WERI-Rb-1 (cell line): ENCODE results near the gene PACS1.
A peak's percentile ranks its signal among the peaks of the same experiment; 100 is the strongest.

Experiments
- DNase-seq: peaks from one replicate; pipeline ENCODE4 v3.0.0-alpha.2; 2020
- H3K27ac ChIP-seq: fragments of 250-450 bp; sonication (Bioruptor Pico); 2 replicates; pipeline ENCODE4 v1.5.1; 2020; ENCODE audit warnings: mild to moderate bottlenecking, moderate library complexity
- H3K27me3 ChIP-seq: fragments of 250-450 bp; sonication (Bioruptor Pico); 2 replicates; pipeline ENCODE4 v1.5.1; 2021; ENCODE audit warnings: mild to moderate bottlenecking, low read depth, moderate library complexity; ENCODE audit not compliant: insufficient read depth, severe bottlenecking
- H3K36me3 ChIP-seq: fragments of 250-450 bp; sonication (Bioruptor Pico); 2 replicates; pipeline ENCODE4 v1.5.1; 2020; ENCODE audit warnings: mild to moderate bottlenecking, moderate library complexity
- H3K4me3 ChIP-seq: 2 replicates; pipeline ENCODE4 v1.5.1; 2011; ENCODE audit warnings: low read depth, mild to moderate bottlenecking, control low read depth, low read length
- H3K9me3 ChIP-seq: fragments of 250-450 bp; sonication (Bioruptor Pico); 2 replicates; pipeline ENCODE4 v1.5.1; 2021; ENCODE audit warnings: mild to moderate bottlenecking, moderate library complexity; ENCODE audit not compliant: severe bottlenecking
- TF ChIP-seq, protein P1 (sequence below): IDR thresholded peaks from 2 replicates; pipeline ENCODE4 v1.5.1; 2011; ENCODE audit warnings: low read depth, mild to moderate bottlenecking, control low read depth, inconsistent platforms, low read length

Gene PACS1

DNA sequence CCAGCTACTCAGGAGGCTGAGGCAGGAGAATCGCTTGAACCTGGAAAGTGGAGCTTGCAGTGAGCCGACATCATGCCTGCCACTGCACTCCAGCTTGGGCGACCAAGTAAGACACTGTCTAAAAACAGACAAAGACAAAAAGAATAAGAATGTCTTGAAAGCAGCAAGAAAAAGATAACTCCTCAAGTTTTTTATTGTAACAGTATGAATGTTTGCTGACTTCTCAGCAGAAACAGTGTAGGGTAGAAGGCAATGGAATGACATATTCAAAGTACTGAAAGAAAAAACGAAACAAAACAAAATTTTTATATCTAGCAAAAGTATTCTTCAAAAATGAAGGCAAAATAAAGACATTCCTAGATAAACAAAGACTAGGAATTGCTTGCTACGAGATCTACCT lies 76.9 kb downstream of the PACS1 start:
- no peak for DNase-seq
- no peak overlapping the region for H3K4me3 ChIP-seq
- no peak overlapping the region for H3K27ac ChIP-seq
- H3K27me3 ChIP-seq, result no peaks in the 10 kb centered on the region
- no peaks in the 10 kb centered on the region for H3K36me3 ChIP-seq
- TF ChIP-seq, protein P1, sequence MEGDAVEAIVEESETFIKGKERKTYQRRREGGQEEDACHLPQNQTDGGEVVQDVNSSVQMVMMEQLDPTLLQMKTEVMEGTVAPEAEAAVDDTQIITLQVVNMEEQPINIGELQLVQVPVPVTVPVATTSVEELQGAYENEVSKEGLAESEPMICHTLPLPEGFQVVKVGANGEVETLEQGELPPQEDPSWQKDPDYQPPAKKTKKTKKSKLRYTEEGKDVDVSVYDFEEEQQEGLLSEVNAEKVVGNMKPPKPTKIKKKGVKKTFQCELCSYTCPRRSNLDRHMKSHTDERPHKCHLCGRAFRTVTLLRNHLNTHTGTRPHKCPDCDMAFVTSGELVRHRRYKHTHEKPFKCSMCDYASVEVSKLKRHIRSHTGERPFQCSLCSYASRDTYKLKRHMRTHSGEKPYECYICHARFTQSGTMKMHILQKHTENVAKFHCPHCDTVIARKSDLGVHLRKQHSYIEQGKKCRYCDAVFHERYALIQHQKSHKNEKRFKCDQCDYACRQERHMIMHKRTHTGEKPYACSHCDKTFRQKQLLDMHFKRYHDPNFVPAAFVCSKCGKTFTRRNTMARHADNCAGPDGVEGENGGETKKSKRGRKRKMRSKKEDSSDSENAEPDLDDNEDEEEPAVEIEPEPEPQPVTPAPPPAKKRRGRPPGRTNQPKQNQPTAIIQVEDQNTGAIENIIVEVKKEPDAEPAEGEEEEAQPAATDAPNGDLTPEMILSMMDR, result no peak
- peaks cover 4% of the 10 kb centered on the region for H3K9me3 ChIP-seq

DNA sequence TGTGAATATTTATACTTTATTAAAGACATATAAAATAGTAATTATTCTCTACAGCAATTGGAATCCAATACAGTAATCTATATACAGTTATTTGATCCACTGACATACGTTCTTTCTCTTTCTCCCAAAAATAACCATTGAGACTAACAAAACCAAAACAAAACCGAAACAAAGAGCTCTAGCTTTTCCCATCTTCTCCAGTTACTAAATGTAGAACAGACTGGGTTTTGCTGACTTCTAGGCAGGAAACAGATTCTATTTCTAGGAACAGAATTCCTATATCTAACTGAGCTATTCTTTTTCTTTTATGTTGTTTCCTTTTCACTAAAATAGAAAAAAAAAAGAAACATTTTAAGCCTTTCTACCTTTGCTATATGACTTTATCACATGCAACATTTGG lies 80.1 kb downstream of the PACS1 start:
- Histone ChIP-seq H3K27me3 (no peaks in the 10 kb centered on the region), H3K9me3 (peaks cover 4% of the 10 kb centered on the region), H3K4me3 (no peak overlapping the region), H3K36me3 (no peaks in the 10 kb centered on the region), H3K27ac (peak overlapping the region; percentile 60; the same call in 1 of the 2 replicates)
- DNase-seq, result no peak
- TF ChIP-seq, protein P1, result no peak

DNA sequence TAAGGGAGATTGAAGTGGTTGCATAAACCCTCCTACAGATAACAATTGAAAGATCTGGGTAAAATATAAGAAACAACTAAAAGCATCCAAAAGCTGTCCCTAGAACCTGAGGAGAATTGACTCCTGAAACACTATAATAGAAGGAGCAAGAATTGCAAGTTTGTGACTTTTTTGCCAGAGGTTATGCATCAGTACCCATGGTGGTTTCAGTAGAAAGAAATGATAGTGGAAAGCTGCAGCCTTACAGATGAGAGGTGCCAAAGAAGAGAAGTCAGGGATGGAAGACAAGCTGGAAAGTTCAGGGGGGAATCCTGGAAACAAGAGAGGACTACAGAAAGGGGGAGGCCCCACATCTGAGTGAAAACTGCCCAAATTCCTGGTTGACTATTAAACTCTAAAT lies 80.7 kb downstream of the PACS1 start:
- H3K9me3 ChIP-seq, result peaks cover 4% of the 10 kb centered on the region
- no peak overlapping the region for H3K4me3 ChIP-seq
- no peaks in the 10 kb centered on the region for H3K36me3 ChIP-seq
- TF ChIP-seq, protein P1, result no peak
- H3K27ac ChIP-seq, result peak overlapping the region; percentile 60
- no peaks in the 10 kb centered on the region for H3K27me3 ChIP-seq
- DNase-seq, result no peak

DNA sequence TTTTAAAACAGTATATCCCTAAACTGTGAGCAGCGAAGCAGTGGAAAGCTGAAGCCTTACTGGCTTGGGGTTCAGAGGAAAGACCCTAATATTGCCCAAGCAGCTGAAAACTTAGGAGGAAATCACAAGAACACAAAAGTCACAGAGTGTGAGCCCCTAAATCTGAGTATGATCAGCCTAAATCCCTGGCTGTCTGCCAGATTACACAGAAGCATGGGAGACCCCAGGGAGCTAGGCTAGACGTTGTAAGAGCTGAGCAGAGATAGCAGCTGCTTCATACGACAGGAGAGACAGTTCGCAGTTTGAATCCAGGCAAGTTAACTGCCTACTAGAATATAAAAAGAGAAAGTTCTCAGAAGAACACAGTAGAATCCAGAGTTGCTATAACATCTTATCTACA lies 81.2 kb downstream of the PACS1 start:
- peak overlapping the region; percentile 60 for H3K27ac ChIP-seq
- H3K36me3 ChIP-seq, result no peaks in the 10 kb centered on the region
- no peak overlapping the region; the same call in 1 of the 2 replicates for H3K4me3 ChIP-seq
- H3K27me3 ChIP-seq, result no peaks in the 10 kb centered on the region
- DNase-seq, result peak; percentile 61
- TF ChIP-seq, protein P1, result no peak
- peaks cover 4% of the 10 kb centered on the region for H3K9me3 ChIP-seq

DNA sequence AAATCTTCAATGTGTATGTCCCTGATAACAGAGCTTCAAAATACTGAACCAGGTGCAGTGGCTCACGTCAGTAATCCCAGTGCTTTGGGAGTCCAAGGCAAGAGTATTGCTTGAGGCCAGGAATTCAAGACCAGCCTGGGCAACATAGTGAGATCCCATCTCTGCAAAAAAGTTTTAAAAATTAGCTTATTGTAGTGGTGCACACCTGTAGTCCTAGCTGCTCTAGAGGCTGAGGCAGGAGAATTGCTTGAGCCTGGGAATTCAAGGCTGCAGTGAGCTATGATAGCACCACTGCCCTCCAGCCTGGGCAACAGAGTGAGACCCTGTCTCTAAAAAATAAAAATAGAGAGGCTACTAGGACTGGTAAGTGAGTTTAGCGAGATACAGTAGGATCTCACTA lies 84.0 kb downstream of the PACS1 start:
- TF ChIP-seq, protein P1, result no peak
- H3K36me3 ChIP-seq, result no peaks in the 10 kb centered on the region
- no peak overlapping the region for H3K4me3 ChIP-seq
- H3K9me3 ChIP-seq, result no peaks in the 10 kb centered on the region
- DNase-seq, result no peak
- no peak overlapping the region for H3K27ac ChIP-seq
- H3K27me3 ChIP-seq, result no peaks in the 10 kb centered on the region

DNA sequence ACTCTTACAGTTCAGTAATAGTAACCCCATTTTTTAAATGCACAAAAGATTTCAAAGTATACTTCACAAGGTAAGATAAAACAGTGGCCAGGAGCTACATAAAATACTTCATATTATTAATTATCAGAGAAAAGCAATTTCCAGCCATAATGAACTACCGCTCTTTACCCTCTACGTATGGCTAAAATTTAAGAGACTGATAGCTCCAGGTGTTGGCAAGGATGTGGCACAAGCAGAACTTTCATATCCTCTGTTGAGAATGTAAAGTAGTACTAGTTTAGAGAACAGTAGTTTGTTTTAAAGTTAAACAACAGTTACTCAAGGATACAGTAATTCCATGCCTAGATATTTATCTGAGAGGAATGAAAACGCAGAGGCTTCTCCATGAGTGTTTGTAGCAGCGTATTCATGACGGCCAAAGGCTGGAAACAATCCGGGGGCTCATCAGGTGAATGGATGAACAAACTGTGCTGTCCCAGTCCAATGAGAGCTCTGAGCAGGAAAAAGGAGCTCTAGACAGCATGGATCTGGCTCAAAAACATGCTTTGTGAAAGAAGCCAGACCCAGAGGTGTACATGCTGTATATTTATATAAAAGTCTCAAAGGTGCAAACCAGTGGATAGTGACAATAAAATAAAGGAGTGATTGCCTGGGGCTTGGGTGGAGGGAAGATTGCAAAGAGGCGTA lies 85.5 kb downstream of the PACS1 start:
- Histone ChIP-seq H3K27ac (no peak overlapping the region), H3K4me3 (no peak overlapping the region), H3K9me3 (no peaks in the 10 kb centered on the region), H3K27me3 (no peaks in the 10 kb centered on the region), H3K36me3 (no peaks in the 10 kb centered on the region)
- no peak for DNase-seq
- TF ChIP-seq, protein P1, result no peak
